ENCODE data around the gene CBLIF.
"Not testable (repeated sequence)": the region's sequence is repeated elsewhere in the genome, so short reads cannot be mapped to it uniquely, and the experiment has no call there.

The CBLIF gene

DNA sequence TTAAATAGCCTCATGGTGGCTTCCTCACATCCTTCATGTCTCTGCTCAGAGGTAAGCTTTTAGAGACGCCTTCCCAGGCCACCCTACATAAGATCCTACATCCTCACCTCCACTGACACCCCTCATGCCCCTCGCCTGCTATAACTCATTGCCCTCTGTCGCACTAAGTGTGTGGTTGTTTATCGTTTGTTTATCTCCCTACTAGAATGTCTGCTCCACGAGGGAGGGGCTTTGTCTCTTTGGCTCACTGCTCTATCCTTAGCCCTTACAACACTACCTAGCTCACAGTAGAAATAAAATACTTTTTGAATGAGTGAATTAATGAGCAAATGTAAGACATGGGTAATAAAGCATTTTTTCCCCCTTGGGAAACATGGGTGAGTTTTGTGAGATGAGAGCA, 1.3 kb upstream of the CBLIF start:
- no peak for DNase-seq

DNA sequence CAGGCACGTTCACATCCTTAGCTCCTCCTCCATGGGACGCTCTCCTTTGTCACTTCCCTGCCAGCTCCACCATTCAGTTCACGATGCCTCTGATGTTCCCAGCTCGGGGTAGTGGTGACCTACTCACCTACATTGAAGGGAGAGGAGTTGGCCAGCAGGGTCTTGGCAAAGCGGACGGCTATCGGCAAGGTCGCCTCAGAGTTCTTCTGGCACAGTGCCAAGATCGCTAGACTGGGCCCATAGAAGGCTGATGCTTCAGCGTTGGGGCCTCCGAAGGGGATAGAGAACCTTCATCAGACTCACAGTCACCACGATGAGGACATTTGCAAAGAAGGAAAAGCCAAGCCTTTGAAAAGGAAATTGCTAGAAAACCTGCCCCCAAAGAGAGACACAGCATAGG, 3.0 kb downstream of the CBLIF start:
- no peak for DNase-seq

DNA sequence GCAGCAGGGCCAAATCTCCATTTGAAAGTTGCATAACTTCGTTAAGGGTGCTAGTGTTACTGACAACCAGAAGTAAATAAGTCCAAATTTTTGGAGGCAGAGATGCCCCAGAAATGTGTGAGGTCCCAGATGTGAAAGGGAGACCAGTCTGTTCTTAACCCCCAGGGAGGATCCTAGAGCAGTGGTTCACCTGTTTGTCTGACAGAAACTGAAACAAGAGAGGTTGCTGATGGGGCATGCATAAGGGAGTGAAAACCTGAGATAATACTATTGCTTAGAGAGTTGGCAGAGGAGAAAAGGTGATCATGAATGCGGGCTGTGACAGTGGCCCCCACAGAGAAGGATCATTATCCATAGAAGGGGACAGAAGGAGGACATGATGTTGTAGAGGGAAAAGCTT, 3.8 kb downstream of the CBLIF start:
- DNase-seq: no peak

DNA sequence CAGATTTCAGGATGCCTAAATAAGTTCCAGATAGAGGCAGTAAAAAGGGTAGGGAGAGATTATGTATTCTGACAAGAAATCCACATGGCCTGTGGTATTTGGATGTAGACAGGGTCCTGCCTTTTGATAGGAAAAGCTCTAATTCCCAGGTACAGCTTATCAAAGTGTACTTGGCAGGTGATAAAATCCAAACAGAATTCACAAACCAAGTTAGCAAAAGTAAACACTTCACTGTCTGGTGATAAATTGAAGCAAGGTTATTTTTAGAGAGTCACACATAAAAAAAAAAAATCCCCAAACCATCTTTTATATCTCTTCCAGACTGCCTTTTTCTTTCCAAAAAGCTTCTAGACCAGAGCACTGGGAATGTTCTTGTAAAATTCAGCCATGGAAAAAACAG, 5.7 kb downstream of the CBLIF start:
- no peak for DNase-seq

- DNase-seq: no peak
Observed at GRCh38 chr11:59833602-59834001, 11.7 kb downstream of the CBLIF start.

- no peak for DNase-seq
Observed at GRCh38 chr11:59829358-59829757, 15.9 kb downstream of the CBLIF start.

DNA sequence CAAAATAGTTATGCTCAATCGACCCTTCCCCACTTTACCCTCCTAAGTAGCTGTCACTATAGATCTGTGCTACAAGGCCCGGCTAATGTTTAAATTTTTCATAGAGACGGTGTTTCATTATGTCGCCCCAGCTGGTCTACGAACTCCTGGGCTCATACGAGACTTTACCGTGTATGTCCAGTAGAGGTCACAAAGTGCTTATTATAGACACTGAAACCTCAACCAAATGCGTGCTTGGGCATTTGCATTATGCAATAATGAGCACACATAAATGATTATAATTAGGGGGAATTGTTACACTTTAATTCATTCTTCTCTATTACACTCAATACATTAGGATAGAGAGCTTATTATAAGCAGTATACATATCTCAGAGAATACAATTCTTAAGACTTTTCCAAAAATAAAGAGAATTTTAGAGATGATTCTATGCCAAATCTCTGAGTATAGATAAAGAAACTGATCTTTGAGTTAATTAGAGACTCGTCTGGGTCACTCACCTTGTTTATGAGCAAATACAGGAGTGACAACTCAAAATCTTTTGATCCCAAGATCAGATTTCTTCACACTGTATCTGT, 22.2 kb downstream of the CBLIF start:
- DNase-seq: peak; percentile 61 to 88

DNA sequence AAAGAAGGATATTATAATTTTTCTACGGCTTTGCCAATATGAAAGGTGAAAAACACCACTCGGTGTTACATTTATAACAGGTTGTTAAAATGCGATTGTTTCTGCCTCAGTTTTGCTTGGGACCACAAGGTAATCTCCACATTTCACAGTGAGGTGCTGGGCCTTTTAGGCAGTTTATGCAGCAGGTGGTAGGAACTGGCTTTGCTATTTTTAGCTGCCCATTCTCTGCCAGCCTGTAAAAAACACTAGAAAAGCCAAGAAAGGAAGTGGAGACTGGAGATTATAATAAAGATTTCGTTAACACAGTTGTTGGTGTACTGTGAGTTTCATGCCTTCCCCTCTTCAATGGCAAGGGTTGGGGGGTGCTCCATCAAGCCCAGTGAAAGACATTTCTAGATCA, 26.7 kb downstream of the CBLIF start:
- no peak for DNase-seq

- not testable (repeated sequence) for DNase-seq
Observed at GRCh38 chr11:59816434-59816833, 28.9 kb downstream of the CBLIF start.

DNA sequence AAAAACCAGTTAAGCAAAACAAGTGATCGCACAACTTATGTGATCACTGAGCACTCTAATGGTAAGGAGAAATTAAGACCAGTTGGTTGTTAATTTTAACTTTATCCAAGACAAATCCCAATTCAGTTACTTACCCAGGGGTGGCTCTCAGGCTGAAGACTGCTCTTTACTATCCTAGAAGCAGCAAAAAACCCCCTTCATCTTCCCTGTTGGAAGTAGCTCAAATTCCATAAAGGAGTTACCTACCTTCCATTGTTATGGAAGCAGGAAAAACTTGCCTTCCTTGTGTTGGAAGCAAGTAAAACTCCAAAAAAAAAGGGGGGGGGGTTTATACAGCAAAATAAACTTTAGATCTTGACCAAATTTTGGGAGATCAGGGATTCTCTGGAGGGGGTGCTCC, 29.5 kb downstream of the CBLIF start:
- DNase-seq: no peak

GRCh38 chr11:59814021-59814420, 31.3 kb downstream of the CBLIF start:
- DNase-seq: no peak

DNA sequence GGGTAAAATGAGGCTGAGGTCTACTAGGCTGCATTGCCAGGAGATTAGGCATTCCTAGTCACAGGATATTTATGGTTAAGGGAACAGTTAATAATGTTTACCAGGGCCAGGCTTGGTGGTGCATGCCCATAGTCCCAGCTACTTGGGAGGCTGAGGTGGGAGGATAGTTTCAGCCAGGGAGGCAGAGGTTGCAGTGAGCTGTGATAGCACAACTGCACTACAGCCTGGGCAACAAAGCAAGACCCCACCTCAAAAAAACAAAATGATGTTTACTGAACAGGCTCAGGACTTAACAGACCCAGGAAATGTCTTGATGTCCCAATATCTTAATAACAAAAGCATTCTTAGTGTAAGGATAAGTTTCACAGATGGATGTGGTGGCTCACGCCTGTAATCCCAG, 31.9 kb downstream of the CBLIF start:
- DNase-seq: no peak

- DNase-seq: no peak
Observed at GRCh38 chr11:59812220-59812619, 33.1 kb downstream of the CBLIF start.

DNA sequence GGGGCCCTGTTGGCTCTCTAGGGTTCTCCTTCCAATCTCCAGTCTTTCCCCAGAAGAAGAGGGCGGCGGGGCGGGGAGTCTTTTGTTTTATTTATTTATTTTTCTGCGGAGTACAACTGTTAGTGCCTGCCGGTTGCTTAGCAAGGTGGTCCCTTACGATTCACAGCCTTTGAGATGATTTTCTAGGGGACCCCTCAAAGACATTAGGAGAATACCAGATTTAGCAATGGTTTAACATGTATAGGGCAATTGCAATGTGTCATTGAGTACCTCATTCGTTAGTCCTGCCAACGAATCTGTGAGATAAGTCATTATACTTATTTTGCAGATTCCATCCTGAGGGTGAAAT, 34.4 kb downstream of the CBLIF start:
- no peak for DNase-seq

GRCh38 chr11:59810189-59810910, 34.9 kb downstream of the CBLIF start, which contains the start of gene MRPL16:
TSS of gene MRPL16 (minus strand) at chr11:59810778. CDS start at chr11:59810658, 120 bp downstream.
- DNase-seq: peak; percentile 88 to 97

GRCh38 chr11:59807047-59807610, 38.2 kb downstream of the CBLIF start:
- no peak for DNase-seq

GRCh38 chr11:59804061-59804460, 41.2 kb downstream of the CBLIF start:
- no peak for DNase-seq

DNA sequence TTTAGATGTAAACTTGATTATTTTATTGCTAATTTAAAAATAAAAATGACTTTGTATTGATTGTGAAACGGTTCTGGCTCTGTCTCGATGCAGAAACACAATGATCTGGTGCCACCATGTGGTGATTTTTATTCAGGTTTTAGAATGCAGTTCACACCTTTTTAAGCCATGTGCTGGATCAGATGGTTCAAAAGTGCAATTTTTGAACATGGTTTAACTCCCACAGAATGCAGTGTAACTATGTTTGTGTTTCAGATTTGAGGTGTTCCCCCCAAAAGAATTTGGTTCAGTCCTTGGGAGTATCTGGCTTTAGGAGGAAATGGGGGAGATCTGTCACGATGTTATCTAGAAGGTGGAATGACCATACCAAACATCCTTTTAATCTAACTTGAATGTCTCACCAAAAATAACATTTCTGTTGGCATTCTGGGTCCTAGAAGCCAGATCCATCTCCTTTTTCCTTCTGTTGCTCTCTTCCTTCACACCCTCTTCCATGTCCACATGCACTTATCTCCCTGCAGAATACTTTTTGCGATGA, 42.6 kb downstream of the CBLIF start:
- peak; percentile 20 to 57 for DNase-seq

GRCh38 chr11:59801981-59802638, 43.2 kb downstream of the CBLIF start:
- DNase-seq: no peak

GRCh38 chr11:59801160-59801706, 44.1 kb downstream of the CBLIF start:
- DNase-seq: no peak

DNA sequence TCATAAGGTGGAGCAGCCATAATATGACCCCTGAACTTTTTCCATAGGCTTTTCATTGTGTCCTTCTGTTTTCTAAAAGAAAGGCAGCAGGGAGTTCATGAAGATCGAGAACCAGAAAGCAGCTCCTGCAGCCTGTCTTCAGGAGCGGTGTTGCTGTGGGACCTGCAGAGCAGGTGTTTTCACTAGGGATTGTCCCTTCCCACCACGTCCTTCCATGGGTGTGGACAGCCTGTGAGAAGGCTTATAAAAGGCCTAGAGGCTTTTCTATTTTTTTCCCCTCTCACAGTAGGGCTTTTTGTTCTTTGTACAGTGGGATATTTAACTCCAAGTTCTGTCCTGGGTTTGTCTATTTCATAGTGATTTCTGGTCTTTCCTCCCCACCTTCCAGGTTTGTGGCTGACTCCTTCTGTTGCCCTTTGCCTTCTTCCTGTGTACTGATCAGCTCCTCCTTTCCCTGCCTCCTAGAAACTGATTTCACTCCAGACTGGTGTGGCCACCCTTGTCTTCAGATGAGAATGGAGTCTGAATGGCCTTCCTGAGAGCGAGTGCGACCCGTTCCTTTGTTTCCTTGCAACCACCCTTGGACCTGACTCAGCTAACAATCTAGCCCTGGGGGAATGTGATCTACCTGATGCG, 44.8 kb downstream of the CBLIF start:
- no peak for DNase-seq

GRCh38 chr11:59794417-59794816, 50.9 kb downstream of the CBLIF start:
- no peak for DNase-seq

- no peak for DNase-seq
Observed at GRCh38 chr11:59792507-59792906, 52.8 kb downstream of the CBLIF start.
